Bronchial epithelial cell (primary cell): ENCODE results near the gene ZNF792. TPM values are rescaled to one million over a fixed set of nuclear protein-coding genes. Genes with fewer than 3 reads are reported as not detected.
"Not testable (repeated sequence)": the region's sequence is repeated elsewhere in the genome, so short reads cannot be mapped to it uniquely, and the experiment has no call there.

Experiments used
- DNase-seq: peaks from one replicate; pipeline ENCODE4 v3.0.0-alpha.2; 2010; ENCODE audit warnings: low read depth
- FAIRE-seq: peaks from 2 replicates; lab custom pipeline; 2011; peaks lifted over from hg19 to GRCh38; lab: Jason Lieb, UNC
- H3K27me3 ChIP-seq: 2 replicates; pipeline ENCODE4 v1.5.1; 2011; ENCODE audit warnings: low read length; ENCODE audit not compliant: control insufficient read depth, insufficient read depth
- H3K36me3 ChIP-seq: 2 replicates; pipeline ENCODE4 v1.5.1; 2011; ENCODE audit warnings: low read length; ENCODE audit not compliant: control insufficient read depth, insufficient read depth
- H3K4me3 ChIP-seq: 2 replicates; pipeline ENCODE4 v1.5.1; 2011; ENCODE audit warnings: mild to moderate bottlenecking, low read depth, low read length, control low read depth
- total RNA-seq: library from RNA; depleted of rRNA; stranded (reverse); fragments of >200 nt; gene quantifications from 2 replicates; pipeline ENCODE4 v1.2.1, GENCODE V29; 2014
- TF ChIP-seq, protein P1 (sequence below): IDR thresholded peaks from 2 replicates; pipeline ENCODE4 v1.5.1; 2011; ENCODE audit warnings: mild to moderate bottlenecking, moderate library complexity, low read length, control low read depth, inconsistent platforms; ENCODE audit not compliant: insufficient read depth, severe bottlenecking

Gene ZNF792
- total RNA-seq, 1 donor from 2014 or later, result 1.8 TPM

DNA sequence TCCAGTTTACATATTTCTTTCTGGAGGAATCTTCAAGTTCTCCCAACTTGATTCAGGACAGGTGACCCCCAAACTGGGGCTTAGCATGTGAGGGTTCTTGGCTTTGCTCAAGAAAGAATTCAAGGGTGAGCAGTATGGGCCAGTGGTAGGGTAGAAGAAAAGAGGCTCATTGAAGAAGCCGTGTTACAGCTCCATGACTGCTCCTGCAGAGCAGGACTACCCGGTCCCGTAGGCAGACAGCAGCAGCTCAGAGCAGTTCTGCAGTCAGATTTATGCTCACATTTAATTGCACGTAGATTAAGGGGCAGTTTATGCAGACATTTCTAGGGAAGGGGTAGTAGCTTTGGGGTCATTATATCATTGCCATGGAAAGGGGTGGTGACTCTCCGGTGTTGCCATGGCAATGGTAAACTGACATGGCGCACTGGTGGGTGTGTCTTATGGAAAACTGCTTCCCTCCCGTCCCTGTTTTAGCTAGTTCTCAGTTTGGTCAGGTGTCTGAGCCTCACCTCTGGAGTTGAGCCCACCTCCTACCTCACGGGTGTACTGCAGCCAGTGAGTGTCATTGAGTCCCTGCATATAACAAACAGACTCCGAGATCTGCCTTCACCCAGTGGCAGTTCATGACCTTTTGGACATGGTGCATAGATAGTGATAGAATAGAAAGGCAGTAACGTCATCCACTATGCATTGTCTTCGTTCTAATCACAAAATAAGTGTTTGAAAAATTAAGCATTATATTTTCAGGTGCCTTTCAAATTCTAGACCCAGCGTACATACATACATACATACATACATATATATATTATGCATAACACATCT lies 16.0 kb upstream of the ZNF792 start:
- Histone ChIP-seq H3K4me3 (no peak overlapping the region), H3K27me3 (no peaks in the 10 kb centered on the region), H3K36me3 (no peaks in the 10 kb centered on the region)
- DNase-seq, result no peak
- TF ChIP-seq, protein P1, sequence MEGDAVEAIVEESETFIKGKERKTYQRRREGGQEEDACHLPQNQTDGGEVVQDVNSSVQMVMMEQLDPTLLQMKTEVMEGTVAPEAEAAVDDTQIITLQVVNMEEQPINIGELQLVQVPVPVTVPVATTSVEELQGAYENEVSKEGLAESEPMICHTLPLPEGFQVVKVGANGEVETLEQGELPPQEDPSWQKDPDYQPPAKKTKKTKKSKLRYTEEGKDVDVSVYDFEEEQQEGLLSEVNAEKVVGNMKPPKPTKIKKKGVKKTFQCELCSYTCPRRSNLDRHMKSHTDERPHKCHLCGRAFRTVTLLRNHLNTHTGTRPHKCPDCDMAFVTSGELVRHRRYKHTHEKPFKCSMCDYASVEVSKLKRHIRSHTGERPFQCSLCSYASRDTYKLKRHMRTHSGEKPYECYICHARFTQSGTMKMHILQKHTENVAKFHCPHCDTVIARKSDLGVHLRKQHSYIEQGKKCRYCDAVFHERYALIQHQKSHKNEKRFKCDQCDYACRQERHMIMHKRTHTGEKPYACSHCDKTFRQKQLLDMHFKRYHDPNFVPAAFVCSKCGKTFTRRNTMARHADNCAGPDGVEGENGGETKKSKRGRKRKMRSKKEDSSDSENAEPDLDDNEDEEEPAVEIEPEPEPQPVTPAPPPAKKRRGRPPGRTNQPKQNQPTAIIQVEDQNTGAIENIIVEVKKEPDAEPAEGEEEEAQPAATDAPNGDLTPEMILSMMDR, result no peak
- no peak for FAIRE-seq

DNA sequence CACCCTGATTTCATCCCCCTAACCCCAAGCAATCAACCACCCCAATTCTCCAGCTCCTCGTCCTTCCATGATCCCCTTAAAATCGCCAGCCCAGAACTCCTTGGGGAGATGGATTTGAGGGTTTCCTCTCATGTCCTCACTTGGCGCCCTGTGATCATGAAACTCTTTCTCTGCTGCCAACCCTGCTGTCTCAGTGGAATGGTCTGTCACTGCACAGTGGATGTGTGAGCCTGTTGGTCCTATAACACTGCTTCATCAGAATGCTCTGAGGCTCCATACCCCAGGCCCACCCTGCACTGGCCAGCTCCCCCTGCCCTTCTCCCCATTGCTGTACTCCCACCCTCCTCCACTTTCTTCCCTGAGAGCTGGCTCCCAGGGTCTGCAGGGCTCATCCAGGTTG lies 12.6 kb upstream of the ZNF792 start:
- Histone ChIP-seq H3K27me3 (no peaks in the 10 kb centered on the region), H3K36me3 (no peaks in the 10 kb centered on the region), H3K4me3 (no peak overlapping the region)
- DNase-seq, result no peak
- FAIRE-seq, result no peak
- TF ChIP-seq, protein P1, result no peak

DNA sequence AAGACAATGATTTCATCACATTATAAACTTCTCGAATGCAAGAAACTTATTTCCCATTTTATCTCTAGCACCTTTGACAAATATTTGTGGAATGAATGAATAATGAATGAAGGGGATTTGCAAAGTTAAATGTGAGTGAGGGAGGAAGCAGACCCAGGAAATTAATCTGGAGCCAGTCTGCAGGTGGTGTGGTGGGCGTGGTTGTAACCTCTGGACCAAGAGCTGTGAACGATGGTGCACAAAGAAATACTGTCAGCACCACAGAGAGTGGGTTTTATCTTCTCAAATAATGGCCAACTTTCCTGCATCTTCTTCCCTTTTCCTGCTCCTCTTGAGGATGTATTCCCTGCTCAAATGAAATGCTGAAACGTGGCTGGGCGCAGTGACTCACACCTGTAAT lies 11.0 kb upstream of the ZNF792 start:
- DNase-seq, result no peak
- Histone ChIP-seq H3K4me3 (no peak overlapping the region), H3K36me3 (no peaks in the 10 kb centered on the region), H3K27me3 (no peaks in the 10 kb centered on the region)
- no peak for FAIRE-seq
- TF ChIP-seq, protein P1, result no peak

DNA sequence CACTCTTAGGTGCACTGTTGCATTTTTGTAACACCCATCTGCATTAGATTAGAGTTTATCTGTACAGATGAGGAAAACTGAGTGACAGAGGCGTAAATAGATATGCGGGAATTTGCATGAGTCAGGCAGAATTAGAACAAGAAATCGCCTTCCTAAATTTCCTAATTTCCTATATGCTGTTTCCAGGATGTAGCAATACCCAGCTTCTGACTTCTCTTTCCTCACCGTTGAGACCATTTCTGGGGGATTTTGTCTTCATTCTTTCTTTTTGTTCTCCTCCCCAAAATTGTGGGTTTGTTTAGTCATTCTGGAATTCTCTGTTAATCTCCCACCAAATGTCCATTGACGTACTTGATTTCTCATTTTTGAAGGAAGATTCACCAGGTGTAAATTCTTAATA lies 10.6 kb upstream of the ZNF792 start:
- DNase-seq (no peak), FAIRE-seq (no peak)
- H3K36me3 ChIP-seq, result no peaks in the 10 kb centered on the region
- H3K27me3 ChIP-seq, result no peaks in the 10 kb centered on the region
- TF ChIP-seq, protein P1, result no peak
- H3K4me3 ChIP-seq, result no peak overlapping the region

DNA sequence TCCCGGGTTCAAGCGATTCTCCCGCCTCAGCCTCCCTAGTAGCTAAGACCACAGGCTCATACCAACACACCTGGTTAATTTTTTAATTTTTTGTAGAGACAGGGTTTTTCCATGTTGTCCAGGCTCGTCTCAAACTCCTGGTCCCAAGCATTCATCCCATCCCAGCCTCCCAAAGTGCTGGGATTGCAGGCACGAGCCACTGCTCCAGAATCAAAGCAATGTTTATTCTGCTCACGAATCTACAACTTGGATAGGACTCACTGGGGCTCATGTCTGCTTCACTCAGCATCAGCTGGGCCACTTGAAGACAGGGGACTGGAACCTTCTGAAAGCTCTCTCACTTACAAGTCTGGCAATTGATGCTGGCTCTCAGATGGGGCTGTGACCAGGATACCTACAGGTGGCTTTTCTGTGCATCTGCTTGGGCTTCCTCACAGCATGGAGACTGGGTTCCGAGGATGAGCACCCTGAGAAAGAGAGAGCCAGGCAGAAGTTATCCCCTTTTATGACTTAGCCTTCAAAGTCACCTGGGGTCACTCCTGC lies 8.2 kb upstream of the ZNF792 start:
- FAIRE-seq, result no peak
- Histone ChIP-seq H3K27me3 (no peaks in the 10 kb centered on the region), H3K36me3 (no peaks in the 10 kb centered on the region), H3K4me3 (no peak overlapping the region)
- TF ChIP-seq, protein P1, result no peak
- no peak for DNase-seq

DNA sequence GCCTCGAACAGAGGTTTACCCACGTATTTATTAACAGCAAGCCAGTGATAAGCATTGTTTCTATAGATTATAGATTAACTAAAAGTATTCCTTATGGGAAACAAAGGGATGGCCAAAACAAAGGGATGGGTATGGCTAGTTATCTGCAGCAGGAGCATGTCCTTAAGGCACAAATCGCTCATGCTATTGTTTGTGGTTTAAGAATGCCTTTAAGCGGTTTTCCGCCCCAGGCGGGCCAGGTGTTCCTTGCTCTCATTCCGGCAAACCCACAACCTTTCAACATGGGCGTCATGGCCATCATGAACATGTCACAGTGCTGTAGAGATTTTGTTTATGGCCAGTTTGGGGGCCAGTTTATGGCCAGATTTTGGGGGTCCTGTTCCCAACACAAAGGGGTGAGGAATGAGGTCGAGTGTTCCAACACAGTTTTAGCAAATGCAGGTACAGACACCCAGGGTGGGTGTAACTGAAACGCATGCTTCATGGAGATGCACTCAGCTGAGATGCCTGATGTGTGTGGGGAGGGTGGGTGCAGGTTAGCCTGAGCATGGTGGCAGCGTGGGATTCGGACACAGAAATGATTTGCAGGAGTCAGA lies 6.3 kb upstream of the ZNF792 start:
- not testable (repeated sequence) for H3K4me3 ChIP-seq, H3K36me3 ChIP-seq, H3K27me3 ChIP-seq, FAIRE-seq, DNase-seq
